H1 (cell line): ENCODE data around the gene STAG1. TPM values are rescaled to one million over a fixed set of nuclear protein-coding genes. Genes with fewer than 3 reads are reported as not detected.

ENCODE experiments used
- CTCF ChIA-PET: fragments of 300-600 bp; sonication (Branson Sonifier 250); formaldehyde crosslinking; loops from one replicate; lab custom pipeline; 2021; ENCODE audit not compliant: partially characterized antibody; lab: Charles Lee
- POLR2A ChIA-PET: fragments of 300-600 bp; sonication (Branson Sonifier 250); formaldehyde crosslinking; loops from one replicate; lab custom pipeline; 2021; ENCODE audit warnings: inconsistent platforms; ENCODE audit not compliant: partially characterized antibody; lab: Charles Lee
- DNase-seq, 2 experiments: peaks; one replicate each; pipeline versions ENCODE4 v3.0.0 to v3.0.0-alpha.2; 2010 to 2022; ENCODE audit warnings: low spot score in 2 of 2, low read depth in 1 of 2, mixed read lengths in 1 of 2
- FAIRE-seq: peaks from 2 replicates; lab custom pipeline; 2011; peaks lifted over from hg19 to GRCh38; lab: Jason Lieb, UNC
- H2AFZ ChIP-seq: 2 replicates; pipeline ENCODE4 v1.8.1; 2012; ENCODE audit warnings: low read length, inconsistent platforms
- H2AK5ac ChIP-seq: 2 replicates; pipeline ENCODE4 v1.6.1; 2013; ENCODE audit warnings: low read depth, low read length
- H2BK120ac ChIP-seq: replicated peaks from 2 replicates; pipeline ENCODE3; 2013; ENCODE audit warnings: low read depth, low read length, inconsistent platforms
- H2BK12ac ChIP-seq: 2 replicates; pipeline ENCODE4 v1.6.1; 2013; ENCODE audit warnings: low read depth, low read length
- H2BK15ac ChIP-seq: 2 replicates; pipeline ENCODE4 v1.6.1; 2013; ENCODE audit warnings: low read length
- H2BK20ac ChIP-seq: 2 replicates; pipeline ENCODE4 v1.6.1; 2013; ENCODE audit warnings: low read length
- H2BK5ac ChIP-seq: 2 replicates; pipeline ENCODE4 v1.6.1; 2013; ENCODE audit warnings: low read depth, low read length
- H3K14ac ChIP-seq: 2 replicates; pipeline ENCODE4 v1.6.1; 2013; ENCODE audit warnings: inconsistent platforms; ENCODE audit not compliant: insufficient read length
- H3K18ac ChIP-seq: 2 replicates; pipeline ENCODE4 v1.6.1; 2013; ENCODE audit warnings: low read length; ENCODE audit errors: extremely low read depth
- H3K23ac ChIP-seq: 2 replicates; pipeline ENCODE4 v1.6.1; 2013; ENCODE audit warnings: inconsistent platforms; ENCODE audit not compliant: insufficient read length
- H3K23me2 ChIP-seq: 2 replicates; pipeline ENCODE4 v1.6.1; 2013; ENCODE audit warnings: low read depth, low read length
- H3K27ac ChIP-seq: 2 replicates; pipeline ENCODE4 v1.6.1; 2011; ENCODE audit warnings: low read depth, low read length, inconsistent platforms
- H3K27me3 ChIP-seq, 4 experiments: replicated peaks in 1 of 4; 1 replicate in 1 of 4; 2 replicates in 3 of 4; pipeline versions ENCODE4 v1.6.1 to v1.8.1; 2011 to 2013; ENCODE audit warnings: low read length in 3 of 4, mild to moderate bottlenecking in 3 of 4, inconsistent platforms in 2 of 4, mixed read lengths in 2 of 4, moderate library complexity in 1 of 4; ENCODE audit not compliant: control insufficient read depth in 3 of 4, insufficient read depth in 3 of 4; ENCODE audit errors: extremely low read depth in 1 of 4
- H3K36me3 ChIP-seq, 4 experiments: 2 replicates each; pipeline versions ENCODE4 v1.6.1 to v1.8.1; 2011 to 2013; ENCODE audit warnings: mild to moderate bottlenecking in 4 of 4, low read length in 3 of 4, moderate library complexity in 2 of 4, control low read depth in 1 of 4, inconsistent platforms in 1 of 4; ENCODE audit not compliant: insufficient read depth in 4 of 4, control insufficient read depth in 2 of 4
- H3K4ac ChIP-seq: replicated peaks from 2 replicates; pipeline ENCODE3; 2013; ENCODE audit warnings: low read length, low read depth, mixed read lengths, inconsistent platforms; ENCODE audit not compliant: insufficient read length
- H3K4me1 ChIP-seq, 4 experiments: replicated peaks in 1 of 4; 1 replicate in 1 of 4; 2 replicates in 3 of 4; pipeline versions ENCODE4 v1.6.1 to v1.8.1; 2011 to 2013; ENCODE audit warnings: low read length in 3 of 4, inconsistent platforms in 2 of 4, mixed read lengths in 1 of 4; ENCODE audit not compliant: insufficient read depth in 4 of 4, control insufficient read depth in 3 of 4
- H3K4me2 ChIP-seq, 2 experiments: 2 replicates each; pipeline versions ENCODE4 v1.6.1 to v1.8.1; 2011 to 2013; ENCODE audit warnings: low read depth in 2 of 2, low read length in 2 of 2, control low read depth in 1 of 2, inconsistent platforms in 1 of 2, mild to moderate bottlenecking in 1 of 2; ENCODE audit not compliant: insufficient read depth in 1 of 2
- H3K4me3 ChIP-seq, 4 experiments: fragments of 200-600, 300-600 bp in 1 of 4; sonication (generic), shearing (Covaris generic), sonication (Bioruptor Twin) in 1 of 4; 2 replicates each; pipeline versions ENCODE4 v1.5.1 to v1.8.1; 2011 to 2016; ENCODE audit warnings: low read length in 4 of 4, low read depth in 3 of 4, control low read depth in 2 of 4, inconsistent platforms in 2 of 4, mild to moderate bottlenecking in 2 of 4, mixed read lengths in 1 of 4, moderate library complexity in 1 of 4; ENCODE audit not compliant: insufficient read depth in 2 of 4; ENCODE audit errors: extremely low read depth in 1 of 4
- H3K56ac ChIP-seq: replicated peaks from 2 replicates; pipeline ENCODE3; 2013; ENCODE audit warnings: low read depth, mild to moderate bottlenecking, mixed read lengths, low read length, inconsistent platforms; ENCODE audit not compliant: insufficient read length
- H3K79me1 ChIP-seq: 2 replicates; pipeline ENCODE4 v1.6.1; 2013; ENCODE audit warnings: low read depth, low read length, control low read depth
- H3K79me2 ChIP-seq, 2 experiments: 2 replicates each; pipeline versions ENCODE4 v1.6.1 to v1.8.1; 2012 to 2013; ENCODE audit warnings: low read length in 2 of 2, mild to moderate bottlenecking in 2 of 2, inconsistent platforms in 1 of 2; ENCODE audit not compliant: insufficient read depth in 2 of 2, control insufficient read depth in 1 of 2
- H3K9ac ChIP-seq, 4 experiments: replicated peaks in 1 of 4; 1 replicate in 1 of 4; 2 replicates in 3 of 4; pipeline versions ENCODE4 v1.6.1 to v1.8.1; 2011 to 2013; ENCODE audit warnings: low read depth in 3 of 4, low read length in 3 of 4, control low read depth in 2 of 4, mild to moderate bottlenecking in 2 of 4, moderate library complexity in 2 of 4, inconsistent platforms in 1 of 4; ENCODE audit errors: extremely low read depth in 1 of 4
- H3K9me3 ChIP-seq, 2 experiments: 2 replicates each; pipeline versions ENCODE4 v1.6.1 to v1.8.1; 2012 to 2013; ENCODE audit warnings: mild to moderate bottlenecking in 2 of 2, moderate library complexity in 2 of 2, control low read depth in 1 of 2, inconsistent platforms in 1 of 2, low read depth in 1 of 2, low read length in 1 of 2, mixed read lengths in 1 of 2; ENCODE audit not compliant: insufficient read depth in 2 of 2
- H4K20me1 ChIP-seq, 2 experiments: replicated peaks in 1 of 2; 2 replicates each; pipeline versions ENCODE3 to v1.8.1; 2011 to 2013; ENCODE audit warnings: inconsistent platforms in 2 of 2, low read length in 2 of 2, mild to moderate bottlenecking in 1 of 2; ENCODE audit not compliant: insufficient read depth in 2 of 2, control insufficient read depth in 1 of 2
- H4K5ac ChIP-seq: 2 replicates; pipeline ENCODE4 v1.6.1; 2013; ENCODE audit warnings: low read length, low read depth, mixed read lengths, inconsistent platforms; ENCODE audit not compliant: insufficient read length
- H4K8ac ChIP-seq: 2 replicates; pipeline ENCODE4 v1.8.0; 2013; ENCODE audit warnings: mild to moderate bottlenecking, moderate library complexity, low read length, inconsistent platforms; ENCODE audit not compliant: insufficient read depth; ENCODE audit errors: extremely low read depth
- H4K91ac ChIP-seq: replicated peaks from 2 replicates; pipeline ENCODE3; 2013; ENCODE audit warnings: low read length, mixed read lengths, inconsistent platforms; ENCODE audit not compliant: insufficient read length
- CTBP2 ChIP-seq: IDR thresholded peaks from 2 replicates; pipeline ENCODE4 v1.7.0; 2011; ENCODE audit warnings: borderline replicate concordance, mild to moderate bottlenecking, moderate library complexity, mixed read lengths, low read length; ENCODE audit not compliant: insufficient read depth, insufficient read length
- KDM5A ChIP-seq: fragments of 200-600 bp; IDR thresholded peaks from 2 replicates; pipeline ENCODE4 v1.7.1; 2012; ENCODE audit warnings: mild to moderate bottlenecking, low read length, inconsistent platforms, mixed read lengths
- POLR2AphosphoS5 ChIP-seq: IDR thresholded peaks from 2 replicates; pipeline ENCODE4 v1.6.1; 2011; ENCODE audit warnings: low read depth, low read length
- POU5F1 ChIP-seq: IDR thresholded peaks from 2 replicates; pipeline ENCODE4 v1.6.1; 2011; ENCODE audit warnings: low read depth, mild to moderate bottlenecking, low read length, moderate library complexity
- RAD21 ChIP-seq, 2 experiments: IDR thresholded peaks in 1 of 2; conservative IDR thresholded peaks in 1 of 2; 2 replicates each; pipeline ENCODE4 v1.6.1; 2011; ENCODE audit warnings: low read depth in 2 of 2, low read length in 2 of 2, improper control_type of control experiment in 1 of 2, inconsistent platforms in 1 of 2, mild to moderate bottlenecking in 1 of 2, moderate library complexity in 1 of 2
- RXRA ChIP-seq: IDR thresholded peaks from 2 replicates; pipeline ENCODE4 v1.6.1; 2011; ENCODE audit warnings: low read depth, mild to moderate bottlenecking, low read length, moderate library complexity; ENCODE audit not compliant: insufficient read depth
- SP1 ChIP-seq: IDR thresholded peaks from 2 replicates; pipeline ENCODE4 v1.6.1; 2011; ENCODE audit warnings: low read depth, low read length
- TBP ChIP-seq: IDR thresholded peaks from 2 replicates; pipeline ENCODE4 v1.6.1; 2011; ENCODE audit warnings: low read depth, low read length, improper control_type of control experiment
- WGBS, 2 experiments: shearing (Covaris generic) in 1 of 2; methylation state at CpG; one replicate each; pipeline versions ENCODE4 v1.1.6 to v1.1.7; 2013 to 2015; ENCODE audit warnings: low lambda C conversion rate in 2 of 2, mixed read lengths in 2 of 2, inconsistent platforms in 1 of 2, low coverage in 1 of 2, missing lambda C conversion rate in 1 of 2; ENCODE audit not compliant: insufficient replicate concordance in 2 of 2, insufficient coverage in 1 of 2, insufficient read length in 1 of 2; ENCODE audit errors: extremely low coverage in 1 of 2, missing lambda C conversion rate in 1 of 2; 5-methylcytosine and 5-hydroxymethylcytosine counted together
- polyA plus RNA-seq, 7 experiments: library from polyadenylated mRNA; depleted of rRNA in 3 of 7; stranded (reverse) in 5 of 7; unstranded in 2 of 7; fragments of >200 nt in 5 of 7; fragments of 200-250 nt in 2 of 7; gene quantifications; 1 replicate in 5 of 7; 2 replicates in 1 of 7; 4 replicates in 1 of 7; pipeline versions ENCODE4 v1.2.1 to v1.2.3, GENCODE V29; 2011 to 2013; ENCODE audit warnings: missing spikeins in 2 of 7, mixed read lengths in 2 of 7
- total RNA-seq: library from RNA; stranded (reverse); fragmentation: NEBNext Ultra II Directional; extraction: Animal tissue kit (Norgen Biotek cat#: 25700); gene quantifications from 2 replicates; pipeline ENCODE4 v1.2.1, GENCODE V29; 2021
- TF ChIP-seq, protein P1 (sequence below): IDR thresholded peaks from 2 replicates; pipeline ENCODE4 v1.6.1; 2011; ENCODE audit warnings: low read depth, mild to moderate bottlenecking, low read length; ENCODE audit not compliant: insufficient read depth

The STAG1 gene
- total and polyA plus RNA-seq, 2 of the 8 experiments (the other 6 are each of a cell fraction or from before 2014, with no cell fraction given), result 4.6 to 23.4 TPM

- Histone ChIP-seq H3K56ac (no peak overlapping the region), H2BK20ac (no peak overlapping the region), H3K27ac (no peak overlapping the region), H4K8ac (no peak overlapping the region), H4K91ac (no peak overlapping the region), H3K27me3 (no peaks in the 10 kb centered on the region), H2BK12ac (no peak overlapping the region), H2BK120ac (peak overlapping the region; percentile 62), H3K79me1 (peaks cover 5% of the 10 kb centered on the region; the same call in 1 of the 2 replicates), H2AFZ (no peak overlapping the region), H3K4me2 (no peak overlapping the region), H3K14ac (no peak overlapping the region), H3K4me3 (no peak overlapping the region), H4K5ac (no peak overlapping the region), H3K4ac (no peak overlapping the region), H2AK5ac (no peak overlapping the region), H3K4me1 (peaks cover 0 to 3% (median 1%) of the 10 kb centered on the region in 4 experiments; a peak in 2 of 7 replicates), H3K23me2 (no peaks in the 10 kb centered on the region), H2BK5ac (no peak overlapping the region), H3K9ac (no peak overlapping the region), H3K9me3 (no peaks in the 10 kb centered on the region), H3K23ac (no peak overlapping the region), H3K79me2 (peaks cover 8 to 90% of the 10 kb centered on the region in 2 experiments; a peak in 3 of 4 replicates), H4K20me1 (no peaks in the 10 kb centered on the region), H2BK15ac (no peak overlapping the region), H3K36me3 (no peaks in the 10 kb centered on the region), H3K18ac (no peak overlapping the region)
- WGBS, 2 experiments, result 100% methylated on average over 5 of the region's 5 CpGs; no CpG with 5 or more reads in 1 of the 2 experiments
- TF ChIP-seq RAD21 (IDR thresholded peaks at IDR 0.05 in 1 of 2, conservative IDR thresholded peaks at IDR 0.05 in 1 of 2; ENCODE audit: low read depth in 2 of 2, low read length in 2 of 2) (no peak), CTBP2 (no peak), TBP (no peak), SP1 (no peak), RXRA (no peak), POU5F1 (no peak), KDM5A (no peak), POLR2AphosphoS5 (no peak)
- TF ChIP-seq, protein P1, sequence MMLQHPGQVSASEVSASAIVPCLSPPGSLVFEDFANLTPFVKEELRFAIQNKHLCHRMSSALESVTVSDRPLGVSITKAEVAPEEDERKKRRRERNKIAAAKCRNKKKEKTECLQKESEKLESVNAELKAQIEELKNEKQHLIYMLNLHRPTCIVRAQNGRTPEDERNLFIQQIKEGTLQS, result no peak
- DNase-seq, result no peak
- ChIA-PET POLR2A (interaction anchor here (1.4 kb wide), 1 partner anchor 9 kb away, joined by 3 read pairs; no protein-coding TSS in a partner anchor), CTCF (interaction anchor here (0.6 kb wide), 1 partner anchor 50 kb away, joined by 3 read pairs; no protein-coding TSS in a partner anchor)
- FAIRE-seq, result no peak
Observed at GRCh38 chr3:136733317-136733833, 18.8 kb downstream of the STAG1 start.
